ENCODE measurements around the gene C4orf17.

The C4orf17 gene

GRCh38 chr4:99586322-99586721 is 75.5 kb downstream of the C4orf17 start:
- H3K36me3 Mint-ChIP-seq (ENCODE audit: low read depth), result no peaks in the 10 kb centered on the region
- H3K9me3 Mint-ChIP-seq, result no peaks in the 10 kb centered on the region
- H3K27me3 Mint-ChIP-seq (ENCODE audit: low read depth), result no peaks in the 10 kb centered on the region
- H3K4me3 Mint-ChIP-seq, result no peak overlapping the region
- TF ChIP-seq CTCF (IDR thresholded peaks at IDR 0.05; ENCODE audit: unreplicated experiment in 3 of 3), result no peak
- no peak overlapping the region for H3K27ac Mint-ChIP-seq
- peaks cover 9% of the 10 kb centered on the region for H3K4me1 Mint-ChIP-seq

- Mint-ChIP-seq H3K27me3 (ENCODE audit: low read depth) (no peaks in the 10 kb centered on the region), H3K27ac (no peak overlapping the region), H3K4me3 (no peak overlapping the region), H3K36me3 (ENCODE audit: low read depth) (no peaks in the 10 kb centered on the region), H3K4me1 (peaks cover 9% of the 10 kb centered on the region), H3K9me3 (no peaks in the 10 kb centered on the region)
- TF ChIP-seq CTCF (IDR thresholded peaks at IDR 0.05; ENCODE audit: unreplicated experiment in 3 of 3), result no peak
Measured at GRCh38 chr4:99586797-99587196, 76.0 kb downstream of the C4orf17 start.

GRCh38 chr4:99587309-99587708 is 76.5 kb downstream of the C4orf17 start:
- Mint-ChIP-seq H3K9me3 (no peaks in the 10 kb centered on the region), H3K27ac (no peak overlapping the region), H3K27me3 (ENCODE audit: low read depth) (no peaks in the 10 kb centered on the region), H3K4me1 (peaks cover 9% of the 10 kb centered on the region), H3K36me3 (ENCODE audit: low read depth) (no peaks in the 10 kb centered on the region), H3K4me3 (no peak overlapping the region)
- TF ChIP-seq CTCF (IDR thresholded peaks at IDR 0.05; ENCODE audit: unreplicated experiment in 3 of 3), result no peak

- no peak overlapping the region for H3K4me3 Mint-ChIP-seq
- H3K27me3 Mint-ChIP-seq (ENCODE audit: low read depth), result no peaks in the 10 kb centered on the region
- TF ChIP-seq CTCF (IDR thresholded peaks at IDR 0.05; ENCODE audit: unreplicated experiment in 3 of 3), result no peak
- H3K36me3 Mint-ChIP-seq (ENCODE audit: low read depth), result no peaks in the 10 kb centered on the region
- H3K9me3 Mint-ChIP-seq, result no peaks in the 10 kb centered on the region
- H3K4me1 Mint-ChIP-seq, result peaks cover 9% of the 10 kb centered on the region
- no peak overlapping the region for H3K27ac Mint-ChIP-seq
Measured at GRCh38 chr4:99587803-99588202, 77.0 kb downstream of the C4orf17 start.

GRCh38 chr4:99591757-99592156 is 80.9 kb downstream of the C4orf17 start:
- H3K27ac Mint-ChIP-seq, result no peak overlapping the region
- no peak overlapping the region for H3K4me3 Mint-ChIP-seq
- no peak for TF ChIP-seq CTCF (IDR thresholded peaks at IDR 0.05; ENCODE audit: unreplicated experiment in 3 of 3)

More at GRCh38 chr4:99591757-99592156, 80.9 kb downstream of the C4orf17 start:
- H3K9me3 Mint-ChIP-seq, result no peaks in the 10 kb centered on the region
- H3K27me3 Mint-ChIP-seq (ENCODE audit: low read depth), result no peaks in the 10 kb centered on the region
- H3K36me3 Mint-ChIP-seq (ENCODE audit: low read depth), result no peaks in the 10 kb centered on the region
- H3K4me1 Mint-ChIP-seq, result peaks cover 9% of the 10 kb centered on the region
